Measurements from ENCODE around the gene ACBD7. TPM values are rescaled to one million over a fixed set of nuclear protein-coding genes. Genes with fewer than 3 reads are reported as not detected.

The ACBD7 gene
- total RNA-seq, 1 experiment from 2014 or later, result 8.9 TPM

Other genes with a start within 250 kb of the ACBD7 start
- gene SUV39H2, start 209.9 kb downstream of the ACBD7 start, total RNA-seq (2014; rRNA removed; shearing (Covaris generic)), result 63.3 and 72.7 TPM in 2 replicates
- gene DCLRE1C, start 134.7 kb downstream of the ACBD7 start, total RNA-seq (2014; rRNA removed; shearing (Covaris generic)), result 14.9 and 41.4 TPM in 2 replicates
- not detected in 2 replicates for gene MEIG1, start 129.4 kb downstream of the ACBD7 start, total RNA-seq (2014; rRNA removed; shearing (Covaris generic))
- gene OLAH, start 44.8 kb downstream of the ACBD7 start, total RNA-seq (2014; rRNA removed; shearing (Covaris generic)), result not detected in 2 replicates
- 10.9 and 13.8 TPM in 2 replicates for gene RPP38, start 8.6 kb upstream of the ACBD7 start, total RNA-seq (2014; rRNA removed; shearing (Covaris generic))
- gene NMT2, start 79.9 kb upstream of the ACBD7 start, total RNA-seq (2014; rRNA removed; shearing (Covaris generic)), result 22.8 and 22.9 TPM in 2 replicates